HG02678 (cell line): ENCODE data around the gene POGZ.

Experiments used
- ATAC-seq: cut with Tn5 transposase; IDR thresholded peaks from one replicate; pipeline ENCODE4 v1.9.1; 2021; ENCODE audit warnings: mild to moderate bottlenecking, moderate library complexity; ENCODE audit not compliant: unreplicated experiment

The POGZ gene

DNA sequence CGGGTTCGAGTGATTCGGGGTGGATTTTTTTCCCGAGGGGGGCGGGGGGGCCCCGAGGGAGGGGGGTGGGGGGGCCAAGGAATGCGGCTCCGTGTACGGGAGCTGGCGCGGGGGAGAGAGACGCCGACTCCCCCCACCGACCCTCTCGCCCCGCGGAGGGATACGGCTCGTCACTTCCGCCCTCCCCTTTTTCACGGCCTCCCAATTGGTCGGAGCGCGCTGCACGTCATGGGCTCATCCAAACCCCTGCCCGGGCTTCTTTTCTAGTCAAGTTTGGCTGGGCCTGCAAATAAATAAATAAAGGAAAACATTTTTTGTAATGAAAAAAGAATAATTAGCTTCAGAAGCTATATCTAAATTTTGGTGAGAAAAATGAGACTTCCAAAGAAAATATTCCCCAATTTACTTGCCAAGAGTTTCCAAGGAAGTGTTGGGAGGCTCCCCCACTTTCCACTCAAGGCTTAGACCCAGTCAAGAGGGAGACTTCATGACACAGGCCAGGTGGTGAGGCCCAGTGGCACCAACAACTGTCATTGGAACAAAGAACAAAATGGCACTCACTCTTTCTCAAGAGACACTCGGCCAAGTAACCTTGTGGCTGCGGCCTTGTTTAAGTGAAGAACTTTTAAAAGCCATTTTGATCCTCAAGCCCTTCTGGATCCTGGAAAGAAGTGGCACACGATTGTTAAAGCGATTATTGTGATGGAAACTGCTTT, at the start of gene POGZ:
Gene POGZ, minus strand, starts transcription at position 164 of the 716 bp plus-strand sequence. CDS start 17,290 bp downstream, outside the sequence.
- ATAC-seq: peak; percentile 75

DNA sequence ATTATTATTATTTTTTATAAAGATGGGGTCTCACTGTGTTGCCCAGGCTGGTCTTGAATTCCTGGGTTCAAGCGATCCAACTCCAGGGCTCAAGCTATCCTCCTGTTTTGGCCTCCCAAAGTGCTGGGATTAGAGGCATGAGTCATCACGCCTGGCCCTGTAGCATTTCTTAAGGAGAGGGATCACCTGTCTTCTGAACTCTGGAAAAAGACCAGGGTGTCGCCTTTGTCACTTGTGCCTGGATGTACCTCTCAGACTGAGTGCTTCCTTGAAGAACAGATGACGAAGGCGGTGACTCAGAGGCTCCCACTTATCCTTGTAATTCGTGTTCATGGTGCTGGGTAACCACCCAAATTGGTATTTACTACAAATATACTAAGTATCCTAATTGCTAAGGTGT, 49.5 kb upstream of the POGZ start:
- no peak for ATAC-seq

GRCh38 chr1:151504759-151505158, 45.5 kb upstream of the POGZ start:
- no peak for ATAC-seq

DNA sequence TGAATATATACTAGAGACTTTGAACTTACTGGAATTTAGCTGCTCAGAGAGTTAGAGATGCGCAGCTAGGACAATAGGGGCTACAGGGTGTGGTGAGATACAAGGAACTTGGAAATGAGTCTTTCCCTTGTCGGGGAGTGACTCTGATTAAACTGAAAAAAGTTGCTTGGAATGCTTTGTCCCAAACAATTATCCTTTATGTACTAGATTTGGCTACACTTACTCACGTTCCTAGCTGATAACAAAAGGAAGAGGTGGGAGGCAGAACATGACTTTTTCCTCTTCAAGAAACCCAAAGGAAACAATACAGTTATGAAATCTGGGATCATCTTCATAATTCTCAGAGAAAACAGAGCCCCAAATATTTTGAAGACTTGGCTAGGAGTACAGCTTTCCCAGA, 45.0 kb upstream of the POGZ start:
- ATAC-seq: no peak

DNA sequence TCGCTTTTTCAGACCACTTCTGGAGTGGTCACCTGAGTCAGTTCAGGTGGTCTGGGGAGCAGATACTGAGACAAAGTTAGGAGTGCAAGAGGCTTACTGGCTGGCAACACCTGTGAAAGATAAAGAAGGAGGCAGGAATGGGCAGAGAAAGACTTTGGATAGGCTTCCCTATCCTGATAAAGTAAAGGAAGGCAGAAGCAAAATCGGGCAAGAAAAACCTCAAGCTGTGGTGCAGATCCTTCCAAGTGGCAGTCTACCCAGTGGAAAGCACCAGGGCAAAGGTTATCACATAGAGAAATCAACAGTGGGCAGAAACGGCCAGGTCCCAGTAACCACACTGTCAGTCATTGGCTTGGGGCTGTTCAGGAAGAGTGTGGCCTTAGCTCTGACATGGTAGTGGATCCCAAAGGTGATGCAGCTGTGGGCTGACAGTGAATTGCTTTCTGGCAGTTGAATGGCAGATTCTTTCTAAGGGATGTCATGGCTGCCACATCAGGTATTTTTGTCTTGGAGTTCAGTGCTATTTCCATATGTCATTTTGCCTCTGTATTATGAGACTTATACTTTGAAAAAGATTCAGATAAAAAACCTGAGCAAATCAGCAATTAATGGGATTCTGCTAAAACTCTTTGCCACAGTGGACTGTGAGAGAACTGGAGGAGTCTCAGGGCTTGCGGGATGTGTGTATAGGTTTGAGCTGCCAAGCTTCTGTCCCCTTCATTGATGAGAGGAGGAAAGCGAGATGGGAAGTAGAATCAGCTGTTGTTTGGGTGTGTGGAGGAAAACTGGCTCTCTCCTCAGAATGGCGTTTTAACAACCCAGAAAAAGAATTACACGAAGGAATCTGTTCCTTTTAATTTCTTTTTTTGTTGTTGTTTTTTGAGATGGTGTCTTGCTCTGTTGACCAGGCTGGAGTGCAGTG, 43.8 kb upstream of the POGZ start:
- ATAC-seq: no peak

GRCh38 chr1:151502035-151502700, 42.9 kb upstream of the POGZ start:
- no peak for ATAC-seq

GRCh38 chr1:151501474-151501873, 42.2 kb upstream of the POGZ start:
- no peak for ATAC-seq

DNA sequence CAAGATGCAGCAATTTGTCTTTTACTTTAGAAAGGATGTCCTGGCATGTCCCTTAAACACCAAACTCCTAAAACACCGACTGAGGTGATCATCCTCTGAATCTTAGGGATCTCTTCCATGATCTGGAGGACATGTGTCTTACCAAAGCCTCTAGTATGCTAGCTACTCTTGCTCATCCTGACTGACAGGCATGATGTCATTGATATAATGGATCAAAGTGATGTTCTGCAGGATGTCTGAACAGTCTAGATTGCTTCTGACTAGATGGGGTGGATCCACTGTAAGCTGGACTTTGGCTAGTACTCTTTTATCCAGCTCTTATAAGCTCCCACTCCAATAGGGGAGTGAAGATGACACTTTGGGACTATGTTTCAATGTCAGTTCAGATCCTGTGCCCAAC, 40.6 kb upstream of the POGZ start:
- no peak for ATAC-seq

GRCh38 chr1:151499365-151499764, 40.1 kb upstream of the POGZ start:
- ATAC-seq: no peak

DNA sequence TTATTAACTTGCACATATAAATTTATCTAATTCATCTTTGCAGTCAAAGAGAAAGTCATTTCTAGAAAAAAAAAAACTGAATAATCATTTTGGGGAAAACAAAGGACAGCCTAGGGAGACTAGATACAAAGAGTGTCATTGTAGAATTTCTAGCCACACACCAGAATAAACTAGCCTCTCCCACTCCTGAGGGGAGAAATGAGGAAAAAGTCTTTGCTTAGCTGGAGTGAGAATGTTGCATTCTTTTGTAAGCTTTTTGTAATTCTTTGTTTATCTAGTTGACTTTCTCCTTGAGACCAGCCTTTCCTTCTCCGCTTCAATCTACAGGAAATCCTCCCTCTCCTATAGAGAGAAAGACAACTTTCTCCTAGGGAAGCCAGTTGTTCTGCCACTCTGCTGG, 36.0 kb upstream of the POGZ start:
- no peak for ATAC-seq

DNA sequence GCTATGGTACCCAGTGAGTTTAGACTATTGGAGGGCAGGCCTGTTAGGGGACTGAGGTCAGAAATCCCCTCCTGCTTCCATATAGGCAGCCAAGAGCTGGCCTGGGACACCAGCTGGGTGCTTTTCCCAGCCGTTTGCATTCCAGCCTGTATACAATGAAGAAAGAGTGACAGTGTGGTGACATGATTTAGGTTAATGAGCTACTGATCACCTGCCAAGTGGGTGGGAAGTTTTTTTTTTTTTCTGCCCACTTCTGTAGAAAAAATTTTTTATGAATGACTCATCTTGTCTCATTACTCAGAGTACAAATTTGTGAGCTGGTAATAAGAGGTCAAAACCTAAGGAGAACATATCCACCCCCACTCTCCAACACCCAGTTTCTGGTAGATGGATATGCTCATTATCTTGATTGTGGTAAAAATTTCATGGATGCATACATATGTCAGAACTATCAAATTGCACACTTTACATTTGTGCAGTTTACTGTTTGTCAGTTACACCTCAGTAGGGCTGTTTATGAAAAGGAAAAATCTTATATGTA, 35.5 kb upstream of the POGZ start:
- no peak for ATAC-seq

- ATAC-seq: no peak
Measured at GRCh38 chr1:151493042-151493441, 33.7 kb upstream of the POGZ start.

GRCh38 chr1:151492120-151492519, 32.8 kb upstream of the POGZ start:
- no peak for ATAC-seq

DNA sequence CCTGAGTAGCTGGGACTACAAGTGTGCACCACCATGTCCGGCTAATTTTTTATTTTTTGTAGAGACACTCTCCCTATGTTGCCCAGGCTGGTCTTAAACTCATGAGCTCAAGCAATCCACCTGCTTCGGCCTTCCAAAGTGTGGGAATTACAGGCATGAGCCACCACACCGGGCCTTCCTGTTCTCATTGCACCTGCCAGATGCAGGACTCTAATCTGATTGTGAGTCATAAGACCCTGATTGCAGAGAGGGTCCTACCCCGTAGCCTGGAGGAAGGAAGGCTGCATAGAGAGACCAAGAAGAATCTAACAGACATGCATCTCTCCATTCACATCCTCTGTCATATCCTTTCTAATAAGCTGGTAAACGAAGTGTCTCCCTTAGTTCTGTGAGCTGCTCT, 32.3 kb upstream of the POGZ start:
- no peak for ATAC-seq

DNA sequence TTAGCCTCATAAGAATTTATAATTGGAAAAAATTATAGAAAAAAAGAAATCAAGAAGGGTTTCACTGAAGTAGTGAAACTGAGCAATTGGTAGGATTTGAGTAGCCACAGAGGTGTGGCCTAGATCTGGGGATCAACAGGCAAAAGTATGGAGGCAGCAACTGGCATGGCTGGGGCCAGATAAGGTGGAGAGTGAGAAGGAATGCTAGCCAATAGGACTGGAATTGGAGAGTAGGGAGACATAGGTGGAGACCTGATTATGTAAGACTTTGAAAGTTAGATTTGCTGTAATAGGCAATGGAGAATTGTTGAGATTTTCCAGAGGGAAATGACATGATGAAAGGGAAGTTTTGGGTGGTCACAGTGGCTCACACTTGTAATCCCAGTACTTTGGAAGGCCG, 27.3 kb upstream of the POGZ start:
- ATAC-seq: no peak

DNA sequence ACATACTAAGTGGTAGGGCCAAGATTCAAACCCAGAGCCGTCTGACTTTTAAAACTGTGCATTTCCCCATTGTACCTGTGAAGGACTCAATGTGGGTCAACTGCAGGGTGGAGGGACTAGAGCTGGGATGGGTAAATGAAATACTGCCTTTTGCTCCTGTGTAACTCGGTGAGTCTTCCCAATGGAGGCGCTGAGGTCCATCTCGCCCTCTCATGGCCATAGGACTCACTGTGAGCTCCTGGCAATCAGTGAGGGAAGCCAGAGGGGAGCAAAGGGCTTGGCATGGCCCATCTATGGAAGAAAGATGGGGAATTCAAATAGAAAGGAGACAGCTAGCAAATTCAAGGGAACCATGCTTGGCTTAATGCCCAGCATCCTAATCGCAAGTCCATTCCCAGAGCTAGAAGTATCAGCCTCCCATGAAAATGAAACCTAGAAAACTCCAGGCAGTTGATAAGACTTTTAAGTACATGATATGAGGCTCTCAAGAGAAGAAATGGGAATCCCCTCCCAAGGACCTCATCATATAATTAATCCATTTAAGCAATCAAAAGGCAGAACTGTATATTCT, 26.5 kb upstream of the POGZ start:
- ATAC-seq: no peak

DNA sequence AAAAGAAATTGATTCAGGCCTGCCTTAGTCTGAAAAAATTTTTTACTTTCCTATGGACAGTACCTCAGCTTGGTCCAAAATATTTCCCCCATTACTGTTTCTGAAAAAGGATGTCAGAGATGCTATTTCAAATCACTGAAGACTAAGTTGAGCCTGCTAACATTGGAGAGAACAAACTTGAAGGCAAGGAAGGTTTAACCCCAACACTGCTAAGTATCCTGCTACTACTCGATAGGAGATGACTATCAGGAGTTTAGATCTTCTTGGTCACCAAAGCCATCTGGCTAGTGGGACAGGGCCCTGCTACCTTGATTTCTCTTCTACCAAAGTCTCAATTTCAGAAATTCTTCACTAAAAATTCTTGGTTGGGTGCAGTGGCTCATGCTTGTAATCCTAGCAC, 22.7 kb upstream of the POGZ start:
- ATAC-seq: no peak

GRCh38 chr1:151479462-151479861, 20.2 kb upstream of the POGZ start:
- ATAC-seq: no peak

DNA sequence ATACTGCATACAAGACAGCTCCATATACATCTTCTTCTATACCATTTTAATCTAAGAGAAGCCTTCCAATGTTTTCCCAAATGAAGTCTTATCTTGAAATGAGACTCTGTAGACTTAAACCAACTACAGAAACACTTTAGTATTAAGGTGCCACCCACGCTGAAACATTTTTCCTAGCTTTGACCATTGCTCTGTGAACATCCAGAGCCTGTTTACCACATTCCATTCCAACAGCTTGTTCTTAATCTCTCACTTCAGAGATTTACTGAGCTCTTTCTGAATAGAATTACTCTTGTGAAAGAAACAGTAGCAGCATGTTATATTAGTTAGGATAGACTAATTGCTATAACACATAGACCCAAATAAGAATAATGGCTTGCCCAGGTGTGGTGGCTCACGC, 19.6 kb upstream of the POGZ start:
- no peak for ATAC-seq

- no peak for ATAC-seq
Measured at GRCh38 chr1:151478140-151478812, 19.0 kb upstream of the POGZ start.
